ENCODE results near the gene STK32B.

The STK32B gene

DNA sequence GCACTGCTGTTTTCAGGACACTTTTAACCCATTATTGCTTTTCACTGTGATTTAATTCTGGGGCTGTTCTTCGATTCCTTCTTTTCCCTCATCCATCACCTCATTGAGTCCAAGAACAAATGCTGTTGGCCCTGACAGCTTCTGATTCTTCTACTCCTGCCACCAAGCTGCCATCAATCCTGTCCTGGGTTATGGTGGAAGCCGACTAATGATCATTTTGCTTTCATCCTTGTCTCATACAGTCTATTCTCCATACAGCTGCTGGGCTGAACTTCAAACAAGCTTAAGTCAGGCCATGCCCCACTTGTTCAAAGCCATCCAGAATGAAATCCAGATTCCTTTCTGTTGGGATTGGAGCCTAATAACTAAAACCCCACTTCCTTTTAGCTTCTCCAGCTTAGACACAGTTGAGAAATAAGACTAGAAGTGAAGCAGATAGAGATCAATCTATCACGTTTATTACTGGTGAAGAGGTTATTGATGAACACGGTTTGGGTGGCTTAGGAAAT, 161.9 kb downstream of the STK32B start:
- Mint-ChIP-seq H3K4me3 (no peak overlapping the region), H3K27me3 (ENCODE audit: low read depth, poor library complexity) (peaks cover 39% of the 10 kb centered on the region), H3K36me3 (ENCODE audit: low read depth) (no peaks in the 10 kb centered on the region), H3K9me3 (no peaks in the 10 kb centered on the region), H3K27ac (no peak overlapping the region), H3K4me1 (peaks cover 28% of the 10 kb centered on the region)
- TF ChIP-seq CTCF (IDR thresholded peaks at IDR 0.05), result no peak
- no peak for DNase-seq

- Mint-ChIP-seq H3K9me3 (peaks cover 4% of the 10 kb centered on the region), H3K36me3 (ENCODE audit: low read depth) (no peaks in the 10 kb centered on the region), H3K4me3 (no peak overlapping the region), H3K27ac (no peak overlapping the region), H3K27me3 (ENCODE audit: low read depth, poor library complexity) (peaks cover 23% of the 10 kb centered on the region), H3K4me1 (peaks cover 28% of the 10 kb centered on the region)
- DNase-seq, result no peak
- TF ChIP-seq CTCF (IDR thresholded peaks at IDR 0.05), result no peak
Measured at GRCh38 chr4:5215321-5215720, 164.0 kb downstream of the STK32B start.

- Mint-ChIP-seq H3K27me3 (ENCODE audit: low read depth, poor library complexity) (peaks cover 18% of the 10 kb centered on the region), H3K4me3 (no peak overlapping the region), H3K36me3 (ENCODE audit: low read depth) (no peaks in the 10 kb centered on the region), H3K27ac (no peak overlapping the region), H3K4me1 (peaks cover 17% of the 10 kb centered on the region), H3K9me3 (peaks cover 18% of the 10 kb centered on the region)
- no peak for TF ChIP-seq CTCF (IDR thresholded peaks at IDR 0.05)
- no peak for DNase-seq
Measured at GRCh38 chr4:5217421-5217820, 166.1 kb downstream of the STK32B start.

- Mint-ChIP-seq H3K27ac (no peak overlapping the region), H3K27me3 (ENCODE audit: low read depth, poor library complexity) (peaks cover 18% of the 10 kb centered on the region), H3K9me3 (peaks cover 22% of the 10 kb centered on the region), H3K4me3 (no peak overlapping the region), H3K4me1 (peaks cover 8% of the 10 kb centered on the region), H3K36me3 (ENCODE audit: low read depth) (no peaks in the 10 kb centered on the region)
- no peak for TF ChIP-seq CTCF (IDR thresholded peaks at IDR 0.05)
- DNase-seq, result no peak
Measured at GRCh38 chr4:5218376-5219069, 167.2 kb downstream of the STK32B start.

- no peak for TF ChIP-seq CTCF (IDR thresholded peaks at IDR 0.05)
- peak; percentile 41 for DNase-seq
- H3K9me3 Mint-ChIP-seq, result peaks cover 22% of the 10 kb centered on the region
- no peaks in the 10 kb centered on the region for H3K36me3 Mint-ChIP-seq (ENCODE audit: low read depth)
- no peak overlapping the region for H3K27ac Mint-ChIP-seq
- peaks cover 22% of the 10 kb centered on the region for H3K27me3 Mint-ChIP-seq (ENCODE audit: low read depth, poor library complexity)
- no peak overlapping the region for H3K4me3 Mint-ChIP-seq
- no peaks in the 10 kb centered on the region for H3K4me1 Mint-ChIP-seq
Measured at GRCh38 chr4:5220028-5220427, 168.7 kb downstream of the STK32B start.

- TF ChIP-seq CTCF (IDR thresholded peaks at IDR 0.05), result no peak
- Mint-ChIP-seq H3K27ac (no peak overlapping the region), H3K9me3 (peaks cover 22% of the 10 kb centered on the region), H3K4me3 (no peak overlapping the region), H3K4me1 (no peaks in the 10 kb centered on the region), H3K36me3 (ENCODE audit: low read depth) (no peaks in the 10 kb centered on the region), H3K27me3 (ENCODE audit: low read depth, poor library complexity) (peaks cover 18% of the 10 kb centered on the region)
- DNase-seq, result no peak
Measured at GRCh38 chr4:5222047-5222446, 170.8 kb downstream of the STK32B start.

Data from nephron progenitor cell (in vitro differentiated cells).